CD14-positive monocyte (primary cell): ENCODE data around the gene HNRNPF. TPM values are rescaled to one million over a fixed set of nuclear protein-coding genes. Genes with fewer than 3 reads are reported as not detected.
A peak's percentile ranks its signal among the peaks of the same experiment; 100 is the strongest.

ENCODE experiments used
- DNase-seq, 3 donors: peaks; one replicate each; pipeline ENCODE4 v3.0.0-alpha.2; 2011 to 2022
- H2AFZ ChIP-seq: 2 replicates; pipeline ENCODE4 v1.6.0; 2012; ENCODE audit warnings: mild to moderate bottlenecking, low read depth, low read length, inconsistent platforms; ENCODE audit not compliant: insufficient read depth, poor library complexity, severe bottlenecking
- H3K27ac ChIP-seq, 2 donors: 1 replicate in 1 of 2; 2 replicates in 1 of 2; pipeline ENCODE4 v1.5.1; 2012 to 2013; ENCODE audit warnings: low read length in 2 of 2, control low read depth in 1 of 2, inconsistent platforms in 1 of 2, low read depth in 1 of 2, mild to moderate bottlenecking in 1 of 2
- H3K27me3 ChIP-seq, 2 donors: one replicate each; pipeline versions ENCODE4 v1.6.0 to v1.6.1; 2011 to 2013; ENCODE audit warnings: low read length in 2 of 2; ENCODE audit not compliant: control insufficient read depth in 2 of 2, insufficient read depth in 2 of 2
- H3K36me3 ChIP-seq, 2 donors: replicated peaks in 1 of 2; 1 replicate in 1 of 2; 2 replicates in 1 of 2; pipeline versions ENCODE4 v1.5.1 to v1.6.1; 2012 to 2013; ENCODE audit warnings: low read length in 2 of 2, control low read depth in 1 of 2, inconsistent platforms in 1 of 2, mild to moderate bottlenecking in 1 of 2; ENCODE audit not compliant: insufficient read depth in 2 of 2, control insufficient read depth in 1 of 2
- H3K4me1 ChIP-seq, 2 donors: 1 replicate in 1 of 2; 2 replicates in 1 of 2; pipeline versions ENCODE4 v1.5.1 to v1.6.1; 2012 to 2013; ENCODE audit warnings: low read length in 2 of 2, control low read depth in 1 of 2, inconsistent platforms in 1 of 2, mild to moderate bottlenecking in 1 of 2, moderate library complexity in 1 of 2; ENCODE audit not compliant: insufficient read depth in 2 of 2, control insufficient read depth in 1 of 2
- H3K4me2 ChIP-seq: replicated peaks from 2 replicates; pipeline ENCODE3; 2012; ENCODE audit warnings: low read length, moderate library complexity, mild to moderate bottlenecking; ENCODE audit not compliant: poor library complexity, severe bottlenecking; ENCODE audit errors: extremely low read depth
- H3K4me3 ChIP-seq, 3 experiments: fragments of 200-600 bp in 1 of 3; sonication (generic) in 1 of 3; replicated peaks in 1 of 3; 1 replicate in 2 of 3; 2 replicates in 1 of 3; pipeline ENCODE4 v1.5.1; 2011 to 2013; ENCODE audit warnings: low read length in 3 of 3, mild to moderate bottlenecking in 3 of 3, control low read depth in 2 of 3, low read depth in 2 of 3, inconsistent platforms in 1 of 3, moderate library complexity in 1 of 3
- H3K79me2 ChIP-seq: 2 replicates; pipeline ENCODE4 v1.6.0; 2012; ENCODE audit warnings: mild to moderate bottlenecking, control low read depth, inconsistent platforms, low read length, moderate library complexity; ENCODE audit not compliant: insufficient read depth
- H3K9ac ChIP-seq: 2 replicates; pipeline ENCODE4 v1.6.0; 2017; ENCODE audit warnings: low read length, mild to moderate bottlenecking; ENCODE audit not compliant: insufficient read depth, poor library complexity, severe bottlenecking
- H3K9me3 ChIP-seq, 2 donors: replicated peaks in 1 of 2; 1 replicate in 1 of 2; 2 replicates in 1 of 2; pipeline versions ENCODE4 v1.5.1 to v1.6.1; 2012 to 2013; ENCODE audit warnings: low read length in 2 of 2, control low read depth in 1 of 2; ENCODE audit not compliant: control insufficient read depth in 1 of 2, insufficient read depth in 1 of 2
- H4K20me1 ChIP-seq: 2 replicates; pipeline ENCODE4 v1.6.0; 2012; ENCODE audit warnings: mild to moderate bottlenecking, low read length, control low read depth, moderate library complexity; ENCODE audit not compliant: insufficient read depth
- H3K27ac Mint-ChIP-seq, 7 donors: one replicate each; pipeline ENCODE4 v1.8.0; 2020; ENCODE audit warnings: mild to moderate bottlenecking in 7 of 7, mixed read lengths in 7 of 7, moderate library complexity in 6 of 7, inconsistent platforms in 2 of 7
- H3K27me3 Mint-ChIP-seq, 3 donors: one replicate each; pipeline ENCODE4 v1.8.0; 2021 to 2022; ENCODE audit warnings: low read depth in 3 of 3, mild to moderate bottlenecking in 3 of 3, mixed read lengths in 3 of 3, moderate library complexity in 3 of 3, inconsistent platforms in 1 of 3
- H3K36me3 Mint-ChIP-seq, 2 donors: one replicate each; pipeline ENCODE4 v1.8.0; 2020; ENCODE audit warnings: mixed read lengths in 2 of 2, inconsistent platforms in 1 of 2, mild to moderate bottlenecking in 1 of 2
- H3K4me1 Mint-ChIP-seq: one replicate; pipeline ENCODE4 v1.8.0; 2020; ENCODE audit warnings: mild to moderate bottlenecking, mixed read lengths
- H3K4me3 Mint-ChIP-seq, 2 donors: one replicate each; pipeline ENCODE4 v1.8.0; 2020; ENCODE audit warnings: mild to moderate bottlenecking in 2 of 2, mixed read lengths in 2 of 2, moderate library complexity in 1 of 2
- H3K9me3 Mint-ChIP-seq, 7 donors: one replicate each; pipeline ENCODE4 v1.8.0; 2020 to 2022; ENCODE audit warnings: mixed read lengths in 7 of 7, mild to moderate bottlenecking in 6 of 7, moderate library complexity in 6 of 7, inconsistent platforms in 2 of 7
- CTCF ChIP-seq: fragments of 200-600 bp; IDR thresholded peaks from one replicate; pipeline ENCODE4 v1.8.0; 2022; ENCODE audit warnings: antibody characterized with exemption, mild to moderate bottlenecking
- WGBS: methylation state at CpG from one replicate; pipeline ENCODE4 v1.1.5; 2013; ENCODE audit warnings: missing lambda C conversion rate; ENCODE audit not compliant: insufficient coverage; 5-methylcytosine and 5-hydroxymethylcytosine counted together
- intact Hi-C, 2 donors: fragments of 100-400 bp; cut with micrococcal nuclease; formaldehyde crosslinking; loops; one replicate each; pipeline versions ENCODE4 v1.15.0 to v1.15.1; 2023
- polyA plus RNA-seq, 3 donors: library from polyadenylated mRNA; depleted of rRNA in 1 of 3; unstranded in 2 of 3; stranded (reverse) in 1 of 3; fragments of 300-500 nt in 2 of 3; fragments of >200 nt in 1 of 3; fragmentation: Illumina TruSeq in 2 of 3; gene quantifications; 1 replicate in 2 of 3; 2 replicates in 1 of 3; pipeline ENCODE4 v1.2.3, GENCODE V29; 2012 to 2021

The HNRNPF gene
- polyA plus RNA-seq, 3 donors = 115 to 189 (median 188) TPM

GRCh38 chr10:43344051-43344450 is 64.9 kb downstream of the HNRNPF start:
- Histone ChIP-seq H3K36me3 (no peaks in the 10 kb centered on the region), H3K4me1 (peaks cover 6% of the 10 kb centered on the region in 2 donors), H3K4me3 (no peak overlapping the region), H3K79me2 (no peaks in the 10 kb centered on the region), H3K4me2 (no peak overlapping the region), H2AFZ (no peak overlapping the region), H3K9ac (no peak overlapping the region), H3K27ac (no peak overlapping the region), H4K20me1 (no peaks in the 10 kb centered on the region), H3K9me3 (no peaks in the 10 kb centered on the region), H3K27me3 (peaks cover 0 to under 1% of the 10 kb centered on the region in 2 donors)
- Mint-ChIP-seq H3K4me3 (no peak overlapping the region), H3K36me3 (no peaks in the 10 kb centered on the region), H3K9me3 (no peaks in the 10 kb centered on the region), H3K27ac (peak overlapping the region in 1 of 7 donors; percentile 18), H3K27me3 (peaks cover 2 to 13% (median 8%) of the 10 kb centered on the region in 3 donors), H3K4me1 (peaks cover 13% of the 10 kb centered on the region)
- intact Hi-C loops = no loop called here
- DNase-seq = peak in 1 of 3 donors; percentile 35
- no peak for TF ChIP-seq CTCF
- WGBS = 97% methylated on average over 6 of the region's 8 CpGs

- Mint-ChIP-seq H3K27me3 (peaks cover 2 to 13% (median 8%) of the 10 kb centered on the region in 3 donors), H3K4me1 (peaks cover 8% of the 10 kb centered on the region), H3K27ac (no peak overlapping the region), H3K9me3 (no peaks in the 10 kb centered on the region), H3K36me3 (no peaks in the 10 kb centered on the region), H3K4me3 (no peak overlapping the region)
- H3K4me1 ChIP-seq = peaks cover 3% of the 10 kb centered on the region in 2 donors
- TF ChIP-seq CTCF = no peak
- no peak for DNase-seq
- no peak overlapping the region for H3K4me3 ChIP-seq
- H3K4me2 ChIP-seq = no peak overlapping the region
- no peaks in the 10 kb centered on the region for H3K27me3 ChIP-seq
- H3K27ac ChIP-seq = no peak overlapping the region
- no CpG with 5 or more reads among the region's 15 CpGs for WGBS
- H3K9ac ChIP-seq = no peak overlapping the region
- no peak overlapping the region for H2AFZ ChIP-seq
- intact Hi-C loops = no loop called here
- no peaks in the 10 kb centered on the region for H3K79me2 ChIP-seq
- no peaks in the 10 kb centered on the region for H3K9me3 ChIP-seq
- H3K36me3 ChIP-seq = no peaks in the 10 kb centered on the region
- no peaks in the 10 kb centered on the region for H4K20me1 ChIP-seq
These were observed 65.9 kb downstream of the HNRNPF start for GRCh38 chr10:43343126-43343525.
